GM19328 (cell line): Measurements from ENCODE around the gene CUL1.

Experiments
- ATAC-seq: cut with Tn5 transposase; IDR thresholded peaks from one replicate; pipeline ENCODE4 v1.9.1; 2021; ENCODE audit warnings: mild to moderate bottlenecking, moderate library complexity; ENCODE audit not compliant: unreplicated experiment

The CUL1 gene

GRCh38 chr7:148754912-148755311 lies 56.2 kb downstream of the CUL1 start:
- ATAC-seq, result no peak

GRCh38 chr7:148761499-148762278 lies 63.0 kb downstream of the CUL1 start:
- no peak for ATAC-seq

GRCh38 chr7:148763622-148764021 lies 64.9 kb downstream of the CUL1 start:
- ATAC-seq, result no peak

GRCh38 chr7:148770004-148770403 lies 71.3 kb downstream of the CUL1 start:
- ATAC-seq, result no peak

- no peak for ATAC-seq
Observed at GRCh38 chr7:148772297-148773089, 73.8 kb downstream of the CUL1 start.

- peak; percentile 76 for ATAC-seq
Observed at GRCh38 chr7:148773334-148773733, 74.6 kb downstream of the CUL1 start.

GRCh38 chr7:148774471-148774870 lies 75.8 kb downstream of the CUL1 start:
- ATAC-seq, result no peak

- ATAC-seq, result no peak
Observed at GRCh38 chr7:148782757-148783456, 84.2 kb downstream of the CUL1 start.

- ATAC-seq, result no peak
Observed at GRCh38 chr7:148783801-148784527, 85.3 kb downstream of the CUL1 start.

GRCh38 chr7:148787571-148788295 lies 89.0 kb downstream of the CUL1 start:
- no peak for ATAC-seq

- ATAC-seq, result no peak
Observed at GRCh38 chr7:148789220-148789619, 90.5 kb downstream of the CUL1 start.

GRCh38 chr7:148790131-148790726 lies 91.5 kb downstream of the CUL1 start:
- ATAC-seq, result no peak

- no peak for ATAC-seq
Observed at GRCh38 chr7:148790850-148791249, 92.1 kb downstream of the CUL1 start.

GRCh38 chr7:148791546-148791945 lies 92.8 kb downstream of the CUL1 start:
- ATAC-seq, result no peak

GRCh38 chr7:148793590-148793989 lies 94.9 kb downstream of the CUL1 start:
- ATAC-seq, result no peak

GRCh38 chr7:148794476-148794875 lies 95.8 kb downstream of the CUL1 start:
- no peak for ATAC-seq

GRCh38 chr7:148796841-148797240 lies 98.1 kb downstream of the CUL1 start:
- no peak for ATAC-seq

- no peak for ATAC-seq
Observed at GRCh38 chr7:148799893-148800555, 101.3 kb downstream of the CUL1 start.

- ATAC-seq, result no peak
Observed at GRCh38 chr7:148800677-148801076, 102.0 kb downstream of the CUL1 start.
